Liver (tissue), 9 donors: ENCODE measurements around the gene RASGRF2. TPM values are rescaled to one million over a fixed set of nuclear protein-coding genes. Genes with fewer than 3 reads are reported as not detected.

Source experiments
- DNase-seq: peaks from one replicate; pipeline ENCODE4 v3.0.0-alpha.2; 2017; ENCODE audit warnings: low spot score
- H3K27ac ChIP-seq, 2 donors: one replicate each; pipeline ENCODE4 v1.7.0; 2013; ENCODE audit warnings: inconsistent platforms in 2 of 2, low read length in 2 of 2, control low read depth in 1 of 2, low read depth in 1 of 2, mild to moderate bottlenecking in 1 of 2
- H3K27me3 ChIP-seq, 4 donors: one replicate each; pipeline versions ENCODE4 v1.6.1 to v1.7.0; 2013; ENCODE audit warnings: low read length in 3 of 4, inconsistent platforms in 1 of 4, mild to moderate bottlenecking in 1 of 4, moderate library complexity in 1 of 4; ENCODE audit not compliant: control insufficient read depth in 4 of 4, insufficient read depth in 4 of 4
- H3K36me3 ChIP-seq, 4 donors: one replicate each; pipeline versions ENCODE4 v1.6.1 to v1.7.0; 2013; ENCODE audit warnings: low read length in 3 of 4, mild to moderate bottlenecking in 3 of 4, low read depth in 1 of 4, moderate library complexity in 1 of 4; ENCODE audit not compliant: control insufficient read depth in 4 of 4, insufficient read depth in 3 of 4
- H3K4me1 ChIP-seq, 4 donors: one replicate each; pipeline versions ENCODE4 v1.6.1 to v1.7.0; 2013; ENCODE audit warnings: low read length in 3 of 4, mild to moderate bottlenecking in 3 of 4, moderate library complexity in 1 of 4; ENCODE audit not compliant: control insufficient read depth in 4 of 4, insufficient read depth in 4 of 4
- H3K4me3 ChIP-seq, 3 donors: one replicate each; pipeline versions ENCODE4 v1.6.1 to v1.7.0; 2013; ENCODE audit warnings: low read length in 3 of 3, control low read depth in 1 of 3, low read depth in 1 of 3, mild to moderate bottlenecking in 1 of 3
- H3K9ac ChIP-seq, 2 donors: one replicate each; pipeline ENCODE4 v1.7.0; 2013; ENCODE audit warnings: low read length in 2 of 2, mild to moderate bottlenecking in 2 of 2, moderate library complexity in 2 of 2, control low read depth in 1 of 2, low read depth in 1 of 2
- H3K9me3 ChIP-seq, 4 donors: one replicate each; pipeline versions ENCODE4 v1.6.1 to v1.7.0; 2013; ENCODE audit warnings: low read length in 3 of 4; ENCODE audit not compliant: control insufficient read depth in 4 of 4
- EGR1 ChIP-seq, 2 donors: IDR thresholded peaks; 2 replicates each; pipeline ENCODE4 v1.6.1; 2016 to 2018; ENCODE audit warnings: antibody characterized with exemption in 2 of 2, low read depth in 2 of 2
- FOXA1 ChIP-seq: IDR thresholded peaks from 2 replicates; pipeline ENCODE4 v1.6.1; 2016; ENCODE audit warnings: antibody characterized with exemption
- FOXA2 ChIP-seq: IDR thresholded peaks from 2 replicates; pipeline ENCODE4 v1.6.1; 2016; ENCODE audit warnings: antibody characterized with exemption
- GABPA ChIP-seq, 2 donors: IDR thresholded peaks in 1 of 2; conservative IDR thresholded peaks in 1 of 2; 2 replicates each; pipeline ENCODE4 v1.6.1; 2016; ENCODE audit warnings: antibody characterized with exemption in 2 of 2, mild to moderate bottlenecking in 1 of 2, moderate library complexity in 1 of 2
- HNF4A ChIP-seq, 2 donors: conservative IDR thresholded peaks; 2 replicates each; pipeline ENCODE4 v1.6.1; 2016; ENCODE audit warnings: antibody characterized with exemption in 2 of 2, mild to moderate bottlenecking in 2 of 2
- JUND ChIP-seq, 2 donors: IDR thresholded peaks; 2 replicates each; pipeline ENCODE4 v1.6.1; 2016; ENCODE audit warnings: antibody characterized with exemption in 2 of 2
- NR2F2 ChIP-seq: IDR thresholded peaks from 2 replicates; pipeline ENCODE4 v1.6.1; 2016; ENCODE audit warnings: antibody characterized with exemption
- RAD21 ChIP-seq, 2 donors: IDR thresholded peaks; 2 replicates each; pipeline ENCODE4 v1.6.1; 2016; ENCODE audit warnings: antibody characterized with exemption in 2 of 2, mild to moderate bottlenecking in 2 of 2
- RXRA ChIP-seq, 2 donors: IDR thresholded peaks; 2 replicates each; pipeline ENCODE4 v1.6.1; 2017 to 2018; ENCODE audit warnings: antibody characterized with exemption in 2 of 2, mild to moderate bottlenecking in 1 of 2
- SP1 ChIP-seq: IDR thresholded peaks from 2 replicates; pipeline ENCODE4 v1.6.1; 2018; ENCODE audit warnings: antibody characterized with exemption, mild to moderate bottlenecking
- TAF1 ChIP-seq: conservative IDR thresholded peaks from 2 replicates; pipeline ENCODE4 v1.6.1; 2016; ENCODE audit warnings: antibody characterized with exemption, mild to moderate bottlenecking
- YY1 ChIP-seq: IDR thresholded peaks from 2 replicates; pipeline ENCODE4 v1.6.1; 2016; ENCODE audit warnings: antibody characterized with exemption, mild to moderate bottlenecking
- WGBS: extraction: QIAGEN DNeasy Blood & Tissue Kit; methylation state at CpG from one replicate; pipeline ENCODE4 v1.1.7; 2013; 5-methylcytosine and 5-hydroxymethylcytosine counted together
- polyA plus RNA-seq, 2 donors: library from polyadenylated mRNA; stranded (reverse) in 1 of 2; unstranded in 1 of 2; fragments of 200-250 nt in 1 of 2; fragments of >200 nt in 1 of 2; fragmentation: Nextera tagmentation in 1 of 2; extraction: Ambion mirVana in 1 of 2; gene quantifications; one replicate each; pipeline versions ENCODE4 v1.2.1 to v1.2.3, GENCODE V29; 2013 to 2015
- total RNA-seq, 2 donors: library from RNA; depleted of rRNA; stranded (reverse); fragments of >200 nt; gene quantifications; one replicate each; pipeline ENCODE4 v1.2.3, GENCODE V29; 2014
- TF ChIP-seq, protein P1 (sequence below): IDR thresholded peaks from 2 replicates; pipeline ENCODE4 v1.6.1; 2016; ENCODE audit warnings: antibody characterized with exemption
- TF ChIP-seq, protein P2 (sequence below): IDR thresholded peaks from 2 replicates; pipeline ENCODE4 v1.6.1; 2016; ENCODE audit warnings: antibody characterized with exemption
- TF ChIP-seq, protein P3 (sequence below): IDR thresholded peaks from 2 replicates; pipeline ENCODE4 v1.6.1; 2016; ENCODE audit warnings: antibody characterized with exemption
- TF ChIP-seq, protein P4 (sequence below): IDR thresholded peaks from 2 replicates; pipeline ENCODE4 v1.6.1; 2016; ENCODE audit warnings: antibody characterized with exemption, mild to moderate bottlenecking
- TF ChIP-seq, protein P5 (sequence below): fragments of 150-350 bp; IDR thresholded peaks from 2 replicates; pipeline ENCODE4 v1.5.1; 2017; ENCODE audit warnings: improper control_type of control experiment, low read depth, low read length; ENCODE audit not compliant: missing input control
- donor health status: healthy.
- donor health status: healthy.
- donor health status: healthy.
- donor health status: healthy.
- donor health status: healthy.

RASGRF2 gene
- total and polyA plus RNA-seq, 4 donors, result 0.12 to 3.3 (median 0.23) TPM

DNA sequence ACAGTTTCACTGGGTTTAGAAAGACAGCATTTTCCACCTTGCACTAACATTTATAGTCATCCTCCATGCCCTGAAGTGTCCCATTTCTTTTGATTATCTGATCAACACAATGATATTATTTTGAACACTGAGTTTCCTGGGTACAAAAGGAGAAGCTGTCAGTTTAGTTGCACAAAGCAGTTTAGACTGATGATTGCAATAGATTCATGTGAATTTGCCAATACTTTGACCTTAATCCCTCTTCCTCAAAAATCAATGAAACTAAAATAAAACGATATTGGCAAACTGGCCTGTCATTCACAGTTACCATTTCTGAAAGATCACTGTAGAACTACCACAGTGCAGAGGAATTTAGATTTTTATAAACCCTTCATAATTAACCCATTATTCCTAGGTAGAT is 34.2 kb upstream of the RASGRF2 start:
- Histone ChIP-seq H3K9ac (no peak overlapping the region), H3K9me3 (no peaks in the 10 kb centered on the region), H3K27ac (no peak overlapping the region), H3K4me3 (no peak overlapping the region), H3K27me3 (no peaks in the 10 kb centered on the region), H3K36me3 (no peaks in the 10 kb centered on the region), H3K4me1 (no peaks in the 10 kb centered on the region)
- TF ChIP-seq RXRA (IDR thresholded peaks at IDR 0.05) (peak; percentile 15 to 78), HNF4A (conservative IDR thresholded peaks at IDR 0.05) (peak in 1 of 2 donors; percentile 50), RAD21 (IDR thresholded peaks at IDR 0.05) (peak in 1 of 2 donors; percentile 26)
- TF ChIP-seq, protein P1, sequence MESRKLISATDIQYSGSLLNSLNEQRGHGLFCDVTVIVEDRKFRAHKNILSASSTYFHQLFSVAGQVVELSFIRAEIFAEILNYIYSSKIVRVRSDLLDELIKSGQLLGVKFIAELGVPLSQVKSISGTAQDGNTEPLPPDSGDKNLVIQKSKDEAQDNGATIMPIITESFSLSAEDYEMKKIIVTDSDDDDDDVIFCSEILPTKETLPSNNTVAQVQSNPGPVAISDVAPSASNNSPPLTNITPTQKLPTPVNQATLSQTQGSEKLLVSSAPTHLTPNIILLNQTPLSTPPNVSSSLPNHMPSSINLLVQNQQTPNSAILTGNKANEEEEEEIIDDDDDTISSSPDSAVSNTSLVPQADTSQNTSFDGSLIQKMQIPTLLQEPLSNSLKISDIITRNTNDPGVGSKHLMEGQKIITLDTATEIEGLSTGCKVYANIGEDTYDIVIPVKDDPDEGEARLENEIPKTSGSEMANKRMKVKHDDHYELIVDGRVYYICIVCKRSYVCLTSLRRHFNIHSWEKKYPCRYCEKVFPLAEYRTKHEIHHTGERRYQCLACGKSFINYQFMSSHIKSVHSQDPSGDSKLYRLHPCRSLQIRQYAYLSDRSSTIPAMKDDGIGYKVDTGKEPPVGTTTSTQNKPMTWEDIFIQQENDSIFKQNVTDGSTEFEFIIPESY, result no peak
- TF ChIP-seq, protein P2, sequence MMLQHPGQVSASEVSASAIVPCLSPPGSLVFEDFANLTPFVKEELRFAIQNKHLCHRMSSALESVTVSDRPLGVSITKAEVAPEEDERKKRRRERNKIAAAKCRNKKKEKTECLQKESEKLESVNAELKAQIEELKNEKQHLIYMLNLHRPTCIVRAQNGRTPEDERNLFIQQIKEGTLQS, result peak; percentile 23
- 29% methylated on average over 1 of the region's 1 CpG for WGBS
- DNase-seq, result no peak

DNA sequence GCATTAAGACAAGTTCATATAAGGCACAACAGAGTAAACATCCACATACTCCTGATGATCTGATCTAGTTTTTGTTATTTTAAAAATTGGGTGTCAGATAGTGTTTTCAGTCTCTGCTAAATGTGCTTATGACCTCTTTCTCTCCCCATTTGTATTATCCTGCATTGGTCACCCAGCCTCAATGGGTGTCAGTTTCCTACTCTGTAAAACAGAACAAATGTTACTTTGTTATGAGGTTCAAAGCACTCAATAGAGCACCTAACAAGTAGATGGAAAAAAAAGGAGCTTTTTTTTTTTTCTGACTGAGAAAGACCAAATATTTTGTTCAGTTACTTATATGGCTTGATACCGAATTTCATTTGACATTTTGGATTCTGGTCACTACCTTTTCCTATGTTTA is 33.6 kb upstream of the RASGRF2 start:
- no peak for TF ChIP-seq SP1
- TF ChIP-seq, protein P3, sequence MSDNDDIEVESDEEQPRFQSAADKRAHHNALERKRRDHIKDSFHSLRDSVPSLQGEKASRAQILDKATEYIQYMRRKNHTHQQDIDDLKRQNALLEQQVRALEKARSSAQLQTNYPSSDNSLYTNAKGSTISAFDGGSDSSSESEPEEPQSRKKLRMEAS, result no peak
- no peak for TF ChIP-seq NR2F2
- no peak for TF ChIP-seq RXRA (IDR thresholded peaks at IDR 0.05)
- no peak for TF ChIP-seq FOXA2
- TF ChIP-seq, protein P4, sequence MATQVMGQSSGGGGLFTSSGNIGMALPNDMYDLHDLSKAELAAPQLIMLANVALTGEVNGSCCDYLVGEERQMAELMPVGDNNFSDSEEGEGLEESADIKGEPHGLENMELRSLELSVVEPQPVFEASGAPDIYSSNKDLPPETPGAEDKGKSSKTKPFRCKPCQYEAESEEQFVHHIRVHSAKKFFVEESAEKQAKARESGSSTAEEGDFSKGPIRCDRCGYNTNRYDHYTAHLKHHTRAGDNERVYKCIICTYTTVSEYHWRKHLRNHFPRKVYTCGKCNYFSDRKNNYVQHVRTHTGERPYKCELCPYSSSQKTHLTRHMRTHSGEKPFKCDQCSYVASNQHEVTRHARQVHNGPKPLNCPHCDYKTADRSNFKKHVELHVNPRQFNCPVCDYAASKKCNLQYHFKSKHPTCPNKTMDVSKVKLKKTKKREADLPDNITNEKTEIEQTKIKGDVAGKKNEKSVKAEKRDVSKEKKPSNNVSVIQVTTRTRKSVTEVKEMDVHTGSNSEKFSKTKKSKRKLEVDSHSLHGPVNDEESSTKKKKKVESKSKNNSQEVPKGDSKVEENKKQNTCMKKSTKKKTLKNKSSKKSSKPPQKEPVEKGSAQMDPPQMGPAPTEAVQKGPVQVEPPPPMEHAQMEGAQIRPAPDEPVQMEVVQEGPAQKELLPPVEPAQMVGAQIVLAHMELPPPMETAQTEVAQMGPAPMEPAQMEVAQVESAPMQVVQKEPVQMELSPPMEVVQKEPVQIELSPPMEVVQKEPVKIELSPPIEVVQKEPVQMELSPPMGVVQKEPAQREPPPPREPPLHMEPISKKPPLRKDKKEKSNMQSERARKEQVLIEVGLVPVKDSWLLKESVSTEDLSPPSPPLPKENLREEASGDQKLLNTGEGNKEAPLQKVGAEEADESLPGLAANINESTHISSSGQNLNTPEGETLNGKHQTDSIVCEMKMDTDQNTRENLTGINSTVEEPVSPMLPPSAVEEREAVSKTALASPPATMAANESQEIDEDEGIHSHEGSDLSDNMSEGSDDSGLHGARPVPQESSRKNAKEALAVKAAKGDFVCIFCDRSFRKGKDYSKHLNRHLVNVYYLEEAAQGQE, result no peak
- TF ChIP-seq EGR1 (IDR thresholded peaks at IDR 0.05; ENCODE audit: low read depth in 2 of 2), result no peak
- TF ChIP-seq, protein P1, result no peak
- TF ChIP-seq, protein P5, sequence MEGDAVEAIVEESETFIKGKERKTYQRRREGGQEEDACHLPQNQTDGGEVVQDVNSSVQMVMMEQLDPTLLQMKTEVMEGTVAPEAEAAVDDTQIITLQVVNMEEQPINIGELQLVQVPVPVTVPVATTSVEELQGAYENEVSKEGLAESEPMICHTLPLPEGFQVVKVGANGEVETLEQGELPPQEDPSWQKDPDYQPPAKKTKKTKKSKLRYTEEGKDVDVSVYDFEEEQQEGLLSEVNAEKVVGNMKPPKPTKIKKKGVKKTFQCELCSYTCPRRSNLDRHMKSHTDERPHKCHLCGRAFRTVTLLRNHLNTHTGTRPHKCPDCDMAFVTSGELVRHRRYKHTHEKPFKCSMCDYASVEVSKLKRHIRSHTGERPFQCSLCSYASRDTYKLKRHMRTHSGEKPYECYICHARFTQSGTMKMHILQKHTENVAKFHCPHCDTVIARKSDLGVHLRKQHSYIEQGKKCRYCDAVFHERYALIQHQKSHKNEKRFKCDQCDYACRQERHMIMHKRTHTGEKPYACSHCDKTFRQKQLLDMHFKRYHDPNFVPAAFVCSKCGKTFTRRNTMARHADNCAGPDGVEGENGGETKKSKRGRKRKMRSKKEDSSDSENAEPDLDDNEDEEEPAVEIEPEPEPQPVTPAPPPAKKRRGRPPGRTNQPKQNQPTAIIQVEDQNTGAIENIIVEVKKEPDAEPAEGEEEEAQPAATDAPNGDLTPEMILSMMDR, result no peak
- TF ChIP-seq, protein P2, result no peak
- TF ChIP-seq HNF4A (conservative IDR thresholded peaks at IDR 0.05), result no peak
- TF ChIP-seq JUND (IDR thresholded peaks at IDR 0.05), result no peak
- TF ChIP-seq YY1, result no peak
- TF ChIP-seq FOXA1, result no peak
- no peak for TF ChIP-seq TAF1
- TF ChIP-seq GABPA (IDR thresholded peaks at IDR 0.05 in 1 of 2, conservative IDR thresholded peaks at IDR 0.05 in 1 of 2), result no peak

More for the DNA sequence above, 33.6 kb upstream of the RASGRF2 start:
- Histone ChIP-seq H3K4me1 (no peaks in the 10 kb centered on the region), H3K9me3 (no peaks in the 10 kb centered on the region), H3K27ac (no peak overlapping the region), H3K9ac (no peak overlapping the region), H3K36me3 (no peaks in the 10 kb centered on the region), H3K27me3 (no peaks in the 10 kb centered on the region), H3K4me3 (no peak overlapping the region)
- WGBS, result 93% methylated on average over 1 of the region's 1 CpG
- DNase-seq, result no peak
